Left kidney (tissue), 2 donors: ENCODE measurements around the gene CYP1A1. TPM values are rescaled to one million over a fixed set of nuclear protein-coding genes. Genes with fewer than 3 reads are reported as not detected.
"Not testable (repeated sequence)": the region's sequence is repeated elsewhere in the genome, so short reads cannot be mapped to it uniquely, and the experiment has no call there.

Experiments
- DNase-seq: peaks from one replicate; pipeline ENCODE4 v3.0.0-alpha.2; 2013
- polyA plus RNA-seq: library from polyadenylated mRNA; unstranded; fragments of 120-200 nt; gene quantifications from one replicate; pipeline ENCODE4 v1.2.1, GENCODE V29; 2013; ENCODE audit not compliant: insufficient read length

The CYP1A1 gene
- polyA plus RNA-seq, 1 donor = not detected

DNA sequence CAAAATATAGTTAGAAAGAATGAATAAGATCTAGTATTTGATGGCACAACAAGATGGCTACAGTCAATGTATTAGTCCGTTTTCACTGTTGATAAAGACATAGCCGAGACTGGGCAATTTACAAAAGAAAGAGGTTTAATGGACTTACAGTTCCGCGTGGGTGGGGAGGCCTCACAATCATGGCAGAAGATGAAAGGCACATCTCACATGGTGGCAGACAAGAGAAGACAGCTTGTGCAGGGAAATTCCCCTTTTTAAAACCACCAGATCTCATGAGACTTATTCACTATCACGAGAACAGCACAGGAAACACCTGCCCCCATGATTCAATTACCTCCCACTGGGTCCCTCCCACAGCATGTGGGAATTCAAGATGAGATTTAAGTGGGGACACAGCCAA is 12.9 kb upstream of the CYP1A1 start:
- not testable (repeated sequence) for DNase-seq

DNA sequence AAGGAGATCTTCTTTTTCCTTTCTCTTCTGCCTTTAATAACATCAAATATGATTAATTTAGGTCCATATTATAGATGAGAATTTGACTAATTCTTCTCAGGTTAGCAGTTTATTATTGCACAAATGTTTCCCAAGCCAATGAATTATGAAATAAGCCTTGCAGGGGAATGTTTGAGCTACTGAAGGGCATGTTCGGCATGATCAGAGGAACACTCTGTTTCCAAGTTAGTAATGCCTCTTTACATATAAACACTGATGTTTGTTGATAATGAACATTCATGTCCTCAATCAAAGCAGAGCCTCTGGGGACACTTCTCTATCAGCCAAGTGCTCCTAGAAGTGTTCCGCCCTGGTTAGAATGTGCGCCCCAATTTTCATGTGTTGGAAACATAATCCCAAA is 10.0 kb upstream of the CYP1A1 start:
- DNase-seq = no peak

DNA sequence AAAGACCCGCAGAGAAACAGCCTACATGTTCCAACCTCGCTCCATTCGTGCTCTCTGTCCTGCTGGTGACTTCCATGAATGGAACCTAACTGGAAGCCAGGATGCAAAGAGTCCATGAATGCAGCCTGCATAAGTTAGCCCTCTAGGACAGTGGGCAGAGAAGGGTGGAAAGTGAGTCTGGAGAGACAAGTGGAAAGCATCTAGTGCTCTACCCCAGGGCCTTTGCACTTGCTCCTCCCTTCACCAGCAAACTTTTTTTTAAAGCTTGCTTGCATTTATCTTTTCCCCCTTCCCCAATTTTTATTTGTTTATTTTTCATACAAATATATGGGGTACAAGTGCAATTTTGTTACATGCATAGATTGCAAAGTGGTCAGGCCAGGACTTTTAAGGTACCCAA is 7.9 kb upstream of the CYP1A1 start:
- DNase-seq = no peak

- no peak for DNase-seq
Observed at GRCh38 chr15:74732846-74733245, 7.5 kb upstream of the CYP1A1 start.

GRCh38 chr15:74730619-74731316 is 5.4 kb upstream of the CYP1A1 start:
- no peak for DNase-seq

GRCh38 chr15:74729372-74729771 is 4.0 kb upstream of the CYP1A1 start:
- DNase-seq = not testable (repeated sequence)

DNA sequence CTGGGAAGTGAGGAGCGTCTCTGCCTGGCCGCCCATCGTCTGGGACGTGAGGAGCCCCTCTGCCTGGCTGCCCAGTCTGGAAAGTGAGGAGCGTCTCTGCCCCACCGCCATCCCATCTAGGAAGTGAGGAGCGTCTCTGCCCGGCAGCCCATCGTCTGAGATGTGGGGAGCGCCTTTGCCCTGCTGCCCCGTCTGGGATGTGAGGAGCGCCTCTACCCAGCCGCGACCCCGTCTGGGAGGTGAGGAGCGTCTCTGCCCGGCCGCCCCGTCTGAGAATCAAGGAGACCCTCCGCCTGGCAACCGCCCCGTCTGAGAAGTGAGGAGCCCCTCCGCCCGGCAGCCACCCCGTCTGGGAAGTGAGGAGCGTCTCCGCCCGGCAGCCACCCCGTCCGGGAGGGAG is 3.4 kb upstream of the CYP1A1 start:
- not testable (repeated sequence) for DNase-seq

- DNase-seq = no peak
Observed at GRCh38 chr15:74727727-74728126, 2.4 kb upstream of the CYP1A1 start.

DNA sequence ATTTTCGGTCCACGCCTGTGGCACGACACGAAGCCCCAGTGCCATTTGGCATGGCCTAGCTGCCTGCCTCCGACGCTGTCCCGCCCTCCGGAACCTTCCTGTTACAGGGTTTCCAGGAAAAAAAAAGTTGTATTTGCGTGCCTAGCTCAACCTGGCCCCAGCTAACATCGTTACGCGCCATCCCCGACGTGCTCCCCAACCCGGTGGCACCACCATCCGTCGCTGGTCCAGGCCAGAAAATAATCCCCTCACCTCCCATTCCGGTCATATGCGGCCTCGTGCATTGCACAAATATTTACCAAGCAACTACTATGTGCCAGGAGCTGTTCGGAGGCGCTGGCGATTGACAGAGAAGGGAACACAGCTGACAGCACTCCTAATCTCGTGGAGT is 1.4 kb upstream of the CYP1A1 start:
- no peak for DNase-seq

DNA sequence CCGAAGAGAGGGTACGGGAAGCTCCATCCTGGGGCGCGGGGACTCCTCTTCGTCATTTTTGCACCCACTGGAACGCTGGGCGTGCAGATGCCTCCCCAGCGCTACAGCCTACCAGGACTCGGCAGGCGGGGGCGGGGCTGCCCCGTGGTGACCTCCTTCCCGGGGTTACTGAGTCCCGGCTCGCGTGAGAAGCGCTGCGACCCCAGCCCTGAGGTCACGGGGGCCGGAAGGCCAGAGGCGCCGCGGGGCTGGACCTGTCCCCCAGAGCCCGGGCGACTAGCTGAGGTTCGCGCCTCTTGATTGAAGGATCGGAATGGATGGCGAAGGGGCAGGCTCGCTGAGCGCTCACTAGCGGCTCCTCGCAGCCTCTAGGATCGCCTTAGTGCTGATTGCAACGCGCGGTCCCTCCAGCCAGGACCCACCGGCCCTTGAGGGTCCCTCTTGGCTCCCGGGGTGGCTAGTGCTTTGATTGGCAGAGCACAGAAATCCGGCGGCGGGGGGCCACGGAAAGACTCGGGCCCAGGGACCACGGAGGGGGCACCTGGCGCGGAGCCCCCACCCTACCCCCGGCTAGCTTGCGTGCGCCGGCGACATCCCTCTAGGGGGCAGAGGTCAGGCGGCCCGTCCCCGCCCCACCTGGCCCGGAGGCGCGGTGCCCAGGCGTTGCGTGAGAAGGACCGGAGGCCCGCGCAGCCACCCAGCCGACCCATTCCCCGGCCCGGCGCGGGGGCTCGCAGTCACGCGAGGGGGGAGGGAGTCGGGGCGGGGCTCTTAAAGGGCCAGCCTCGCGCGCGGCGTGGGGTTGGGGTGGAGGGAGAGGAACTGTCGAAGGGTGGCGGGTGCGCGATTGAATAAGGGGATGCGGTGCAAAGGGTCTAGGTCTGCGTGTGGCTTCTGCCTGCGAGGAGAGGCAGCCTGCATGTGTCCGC is 781 bp upstream of the CYP1A1 start:
- DNase-seq = no peak

GRCh38 chr15:74724570-74725224 is 631 bp downstream of the CYP1A1 start:
- no peak for DNase-seq

DNA sequence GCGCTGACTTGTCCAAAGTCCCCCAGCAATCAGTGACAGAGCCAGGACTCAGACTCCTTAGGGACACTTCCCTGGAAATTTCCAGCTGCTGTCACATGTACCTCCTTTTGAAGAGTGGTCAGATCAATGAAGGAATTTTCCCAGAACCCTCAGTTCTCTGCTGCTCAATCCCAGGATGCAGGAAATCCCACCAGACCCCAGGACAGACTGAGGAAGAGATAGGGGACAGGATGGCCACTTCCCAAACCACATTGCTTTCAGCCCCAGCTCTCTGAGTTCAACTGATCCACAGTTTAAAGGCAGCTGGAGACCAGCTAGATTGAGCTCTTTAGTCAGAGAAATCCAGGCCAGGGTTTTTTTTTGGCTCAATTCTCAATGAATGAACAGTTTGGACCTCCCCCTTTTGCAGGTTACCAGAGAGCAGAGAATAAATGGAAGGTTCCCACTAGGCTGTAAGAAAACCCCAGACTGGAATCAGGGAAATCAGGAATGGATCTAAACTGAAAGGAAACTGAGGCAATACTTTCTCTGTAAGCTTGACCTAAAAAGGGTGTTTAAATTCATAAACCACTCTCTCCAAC is 1.5 kb downstream of the CYP1A1 start:
- peak; percentile 74 for DNase-seq

DNA sequence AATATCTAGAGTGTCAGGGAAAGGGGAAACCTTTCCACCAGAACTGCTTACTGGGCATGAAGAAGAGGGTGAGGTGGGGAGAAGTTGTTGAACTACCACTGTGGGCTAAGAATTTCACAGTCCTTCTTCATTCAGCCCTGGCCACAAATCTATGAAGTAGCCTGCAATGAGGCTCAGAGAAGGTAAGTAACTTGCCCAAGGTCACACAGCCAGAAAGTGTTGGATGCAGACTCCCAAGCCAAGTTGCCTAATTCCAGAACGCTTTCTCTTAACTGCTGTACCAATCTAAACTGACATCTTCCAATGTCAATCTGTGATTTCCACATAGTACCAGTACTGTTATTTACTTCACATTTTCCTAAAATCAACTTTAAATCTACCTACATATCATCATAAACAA is 2.1 kb downstream of the CYP1A1 start:
- no peak for DNase-seq

DNA sequence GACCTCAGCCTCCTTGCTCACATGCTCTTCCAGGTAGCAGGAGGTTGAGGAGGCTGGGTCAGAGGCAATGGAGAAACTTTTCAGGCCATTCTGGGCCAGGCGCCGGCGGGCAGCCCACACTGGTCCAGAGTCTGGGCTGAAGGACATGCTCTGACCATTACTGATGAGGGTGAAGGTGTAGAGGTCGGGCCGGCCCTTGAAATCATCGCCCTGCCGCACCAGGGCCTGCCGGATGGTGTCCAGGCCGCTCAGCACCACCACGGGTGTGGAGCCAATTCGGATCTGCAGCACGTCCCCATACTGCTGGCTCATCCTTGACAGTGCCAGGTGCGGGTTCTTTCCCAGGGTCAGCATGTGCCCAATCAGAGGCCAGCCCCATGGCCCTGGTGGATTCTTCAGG is 2.7 kb downstream of the CYP1A1 start:
- no peak for DNase-seq

GRCh38 chr15:74716651-74717050 is 8.7 kb downstream of the CYP1A1 start:
- DNase-seq = no peak

GRCh38 chr15:74712311-74712710 is 13.0 kb downstream of the CYP1A1 start:
- DNase-seq = no peak

DNA sequence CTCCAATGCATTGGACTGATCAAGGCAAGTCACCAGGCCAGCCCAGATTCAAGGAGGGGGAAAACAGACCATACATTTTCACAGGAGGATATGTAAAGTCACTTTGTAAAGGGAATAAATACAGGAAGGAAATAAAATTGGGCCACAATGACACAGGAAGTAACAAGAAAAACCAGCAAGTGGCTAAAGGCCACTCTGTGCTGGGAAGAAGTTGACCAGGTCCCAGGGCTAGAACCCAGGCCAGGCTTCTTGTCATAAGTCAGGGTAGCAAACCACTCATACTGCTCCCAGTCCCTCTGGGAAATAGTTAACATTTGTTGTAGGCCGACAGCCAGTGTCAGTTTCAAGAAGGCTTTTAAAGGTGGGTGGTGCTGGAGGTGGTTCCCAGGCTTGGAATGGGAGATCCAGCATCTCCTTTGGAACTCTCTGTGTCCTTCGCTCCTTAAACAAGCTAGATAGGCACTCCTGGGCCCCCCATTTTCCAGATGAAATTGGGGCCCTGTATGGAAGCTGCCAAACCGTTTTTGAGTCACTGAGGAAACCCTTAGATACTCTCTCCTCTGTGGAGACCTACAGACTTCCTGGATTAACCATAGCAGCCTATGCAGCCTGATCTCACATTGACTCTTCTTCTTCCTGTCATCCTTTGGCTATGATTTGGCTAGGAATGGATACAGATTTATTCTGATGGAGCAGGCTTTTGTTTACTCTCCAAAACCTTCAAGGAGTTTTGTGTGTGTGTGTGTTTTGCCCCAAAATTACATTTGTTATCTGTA is 14.8 kb downstream of the CYP1A1 start:
- no peak for DNase-seq

DNA sequence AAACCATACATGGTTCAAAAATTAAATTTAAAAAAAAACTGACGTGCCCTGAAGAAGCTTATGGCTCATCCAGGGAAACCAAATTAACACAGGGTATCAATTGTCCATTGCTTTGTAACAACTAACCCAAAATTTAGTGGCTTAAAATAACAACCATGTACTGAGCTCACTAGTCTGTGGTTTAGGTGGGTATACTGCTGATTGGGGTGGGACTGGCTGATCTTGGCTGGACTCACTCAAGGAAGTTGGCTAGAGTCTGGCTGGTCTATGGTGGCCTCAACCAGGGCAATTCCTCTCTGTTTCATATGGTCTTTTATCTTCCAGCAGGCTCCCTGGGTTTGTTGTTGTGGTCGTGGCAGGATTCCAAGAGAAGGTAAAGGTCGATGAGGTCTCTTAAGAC is 15.4 kb downstream of the CYP1A1 start:
- DNase-seq = no peak

GRCh38 chr15:74709011-74709410 is 16.3 kb downstream of the CYP1A1 start:
- no peak for DNase-seq

DNA sequence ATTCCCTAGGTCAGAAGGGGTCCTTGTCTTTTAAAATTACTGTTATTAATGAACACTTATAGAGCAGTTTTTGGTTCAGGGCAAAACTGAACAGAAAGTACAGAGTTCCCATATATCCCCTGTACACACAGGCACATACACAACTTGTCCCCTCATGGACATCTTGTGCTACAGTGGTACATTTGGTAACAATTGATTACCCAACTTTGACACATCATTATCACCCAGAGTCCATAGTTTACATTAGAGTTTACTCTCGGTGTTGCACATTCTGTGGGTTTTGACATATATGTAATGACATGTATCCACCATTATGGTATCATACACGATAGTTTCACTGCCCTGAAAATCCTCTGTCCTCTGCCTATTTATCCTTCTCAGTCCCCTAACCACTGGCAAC is 28.5 kb downstream of the CYP1A1 start:
- DNase-seq = no peak

DNA sequence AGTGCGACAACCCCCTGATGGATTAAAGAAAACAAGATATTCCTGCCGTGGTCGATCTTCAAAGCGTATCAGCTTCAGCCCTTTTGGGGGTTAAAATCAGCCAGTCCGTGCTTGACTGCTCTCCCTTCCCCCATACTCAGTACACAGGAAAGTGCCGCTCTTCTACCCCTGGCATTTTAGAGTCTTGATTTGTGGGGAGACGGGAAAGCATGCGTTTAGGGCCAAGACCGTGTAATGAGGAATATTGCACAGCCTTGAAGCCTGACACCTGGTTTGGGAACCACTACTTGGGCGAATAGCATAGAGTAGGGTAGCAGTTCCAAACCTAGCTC is 29.0 kb downstream of the CYP1A1 start:
- no peak for DNase-seq
